Measurements from ENCODE around the gene KRTAP15-1. TPM values are rescaled to one million over a fixed set of nuclear protein-coding genes. Genes with fewer than 3 reads are reported as not detected.

Gene KRTAP15-1
- not detected in 2 replicates for total RNA-seq

GRCh38 chr21:30439975-30440374 is at the start of gene KRTAP15-1:
Gene KRTAP15-1 (plus strand): TSS chr21:30440275. CDS start chr21:30440328, 53 bp downstream.

GRCh38 chr21:30395731-30396130 is 44.3 kb upstream of the KRTAP15-1 start, which contains the start of gene KRTAP13-1:
Gene KRTAP13-1 (plus strand): TSS chr21:30396031. CDS start chr21:30396087, 56 bp downstream.

GRCh38 chr21:30425826-30426225 is 14.2 kb upstream of the KRTAP15-1 start, which contains the start of gene KRTAP13-3:
Gene KRTAP13-3 (minus strand): TSS chr21:30425926. CDS start chr21:30425912, 14 bp downstream.

GRCh38 chr21:30430170-30430655 is 9.9 kb upstream of the KRTAP15-1 start, which contains the start of gene KRTAP13-4:
Gene KRTAP13-4 (plus strand): TSS chr21:30430220. CDS start chr21:30430276, 56 bp downstream.

GRCh38 chr21:30480145-30480544 is 40.1 kb downstream of the KRTAP15-1 start, which contains the start of gene KRTAP19-1:
Gene KRTAP19-1 (minus strand): TSS chr21:30480367. CDS start chr21:30480317, 50 bp downstream.

GRCh38 chr21:30487336-30487735 is 47.3 kb downstream of the KRTAP15-1 start, which contains the start of gene KRTAP19-2:
Gene KRTAP19-2 (minus strand): TSS chr21:30487436. CDS start chr21:30487348, 88 bp downstream.

Other genes starting within 250 kb of the KRTAP15-1 start
- gene CLDN8, start 224.2 kb upstream of the KRTAP15-1 start, total RNA-seq = not detected in 2 replicates
- gene KRTAP24-1, start 157.3 kb upstream of the KRTAP15-1 start, total RNA-seq = not detected in 2 replicates
- gene KRTAP25-1, start 150.8 kb upstream of the KRTAP15-1 start, total RNA-seq = not detected in 2 replicates
- gene KRTAP26-1, start 120.0 kb upstream of the KRTAP15-1 start, total RNA-seq = not detected in 2 replicates
- gene KRTAP27-1, start 102.6 kb upstream of the KRTAP15-1 start, total RNA-seq = not detected in 2 replicates
- not detected in 2 replicates for gene KRTAP23-1, start 91.7 kb upstream of the KRTAP15-1 start, total RNA-seq
- not detected in 2 replicates for gene KRTAP13-2, start 68.0 kb upstream of the KRTAP15-1 start, total RNA-seq
- gene KRTAP13-1, start 44.2 kb upstream of the KRTAP15-1 start, total RNA-seq = not detected in 2 replicates
- not detected in 2 replicates for gene KRTAP13-3, start 14.3 kb upstream of the KRTAP15-1 start, total RNA-seq
- not detected in 2 replicates for gene KRTAP13-4, start 10.1 kb upstream of the KRTAP15-1 start, total RNA-seq
- not detected in 2 replicates for gene KRTAP19-1, start 40.1 kb downstream of the KRTAP15-1 start, total RNA-seq
- not detected in 2 replicates for gene KRTAP19-2, start 47.2 kb downstream of the KRTAP15-1 start, total RNA-seq
- not detected in 2 replicates for gene KRTAP19-3, start 51.7 kb downstream of the KRTAP15-1 start, total RNA-seq
- gene KRTAP19-4, start 56.9 kb downstream of the KRTAP15-1 start, total RNA-seq = not detected in 2 replicates
- gene KRTAP19-5, start 61.9 kb downstream of the KRTAP15-1 start, total RNA-seq = not detected in 2 replicates
- gene KRTAP19-6, start 101.6 kb downstream of the KRTAP15-1 start, total RNA-seq = not detected in 2 replicates
- gene KRTAP19-7, start 121.0 kb downstream of the KRTAP15-1 start, total RNA-seq = not detected in 2 replicates
- gene KRTAP22-2, start 150.1 kb downstream of the KRTAP15-1 start, total RNA-seq = not detected in 2 replicates
- gene KRTAP6-3, start 152.2 kb downstream of the KRTAP15-1 start, total RNA-seq = not detected in 2 replicates
- gene KRTAP6-2, start 158.6 kb downstream of the KRTAP15-1 start, total RNA-seq = not detected in 2 replicates
- gene KRTAP22-1, start 160.8 kb downstream of the KRTAP15-1 start, total RNA-seq = not detected in 2 replicates
- not detected in 2 replicates for gene KRTAP6-1, start 173.7 kb downstream of the KRTAP15-1 start, total RNA-seq
- gene KRTAP20-1, start 176.2 kb downstream of the KRTAP15-1 start, total RNA-seq = not detected in 2 replicates
- not detected in 2 replicates for gene KRTAP20-4, start 180.4 kb downstream of the KRTAP15-1 start, total RNA-seq
- gene KRTAP20-2, start 194.9 kb downstream of the KRTAP15-1 start, total RNA-seq = not detected in 2 replicates
- not detected in 2 replicates for gene KRTAP20-3, start 202.6 kb downstream of the KRTAP15-1 start, total RNA-seq